Frontal cortex (tissue), 4 donors: ENCODE measurements around the gene SYNC. TPM values are rescaled to one million over a fixed set of nuclear protein-coding genes. Genes with fewer than 3 reads are reported as not detected.
"Not testable (repeated sequence)": the region's sequence is repeated elsewhere in the genome, so short reads cannot be mapped to it uniquely, and the experiment has no call there.

Experiments used
- DNase-seq, 2 donors: peaks; one replicate each; pipeline ENCODE4 v3.0.0; 2012; ENCODE audit warnings: low spot score in 2 of 2
- FAIRE-seq: peaks from 2 replicates; lab custom pipeline; 2012; peaks lifted over from hg19 to GRCh38; lab: Jason Lieb, UNC
- small RNA-seq: library from RNA; depleted of rRNA; stranded (forward); fragments of <200 nt; gene quantifications from one replicate; pipeline ENCODE3, GENCODE V24; 2014
- total RNA-seq: library from RNA; depleted of rRNA; stranded (reverse); fragments of >200 nt; gene quantifications from one replicate; pipeline ENCODE4 v1.2.3, GENCODE V29; 2014
- donor health status: control.
- donor health status: control.
- donor health status: control.

Gene SYNC
- total RNA-seq, 1 donor from 2014 or later: 3.7 TPM

GRCh38 chr1:32650248-32650751, 52.3 kb downstream of the SYNC start, which contains the start of gene ZBTB8OS:
TSS of gene ZBTB8OS (minus strand) at chr1:32650550. CDS start at chr1:32650529, 21 bp downstream.
- no peak for FAIRE-seq
- DNase-seq: peak; percentile 84 to 86

DNA sequence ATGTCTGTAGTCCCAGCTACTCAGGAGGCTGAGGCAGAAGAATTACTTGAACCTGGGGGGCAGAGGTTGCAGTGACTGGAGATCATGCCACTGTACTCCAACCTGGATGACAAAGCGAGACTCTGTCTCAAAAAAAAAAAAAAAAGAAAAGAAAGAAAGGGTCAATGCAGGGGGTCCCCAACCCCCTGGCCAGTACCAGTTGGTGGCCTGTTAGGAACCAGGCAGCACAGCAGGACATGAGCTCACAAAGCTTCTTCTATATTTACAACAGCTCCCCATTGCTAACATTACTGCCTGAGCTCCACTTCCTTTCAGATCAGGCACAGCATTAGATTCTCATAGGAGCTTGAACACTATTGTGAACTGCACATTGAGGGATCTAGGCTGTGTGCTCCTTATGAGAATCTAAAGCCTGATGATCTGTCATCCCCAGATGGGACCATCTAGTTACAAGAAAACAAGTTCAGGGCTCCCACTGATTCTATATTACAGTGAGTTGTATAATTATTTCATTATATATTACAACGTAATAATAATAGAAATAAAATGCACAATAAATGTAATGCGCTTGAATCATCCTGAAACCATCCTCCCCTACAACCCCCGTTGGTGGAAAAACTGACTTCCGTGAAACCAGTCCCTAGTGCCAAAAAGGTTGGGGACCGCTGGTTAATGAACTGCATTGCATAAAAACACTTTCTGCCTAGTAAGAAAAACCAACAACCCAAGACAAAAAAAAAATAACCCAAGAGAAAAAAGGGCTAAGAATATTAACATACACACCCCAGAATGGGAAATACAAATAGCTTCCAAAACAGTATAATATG, 55.0 kb downstream of the SYNC start:
- FAIRE-seq (no peak), DNase-seq (no peak)

DNA sequence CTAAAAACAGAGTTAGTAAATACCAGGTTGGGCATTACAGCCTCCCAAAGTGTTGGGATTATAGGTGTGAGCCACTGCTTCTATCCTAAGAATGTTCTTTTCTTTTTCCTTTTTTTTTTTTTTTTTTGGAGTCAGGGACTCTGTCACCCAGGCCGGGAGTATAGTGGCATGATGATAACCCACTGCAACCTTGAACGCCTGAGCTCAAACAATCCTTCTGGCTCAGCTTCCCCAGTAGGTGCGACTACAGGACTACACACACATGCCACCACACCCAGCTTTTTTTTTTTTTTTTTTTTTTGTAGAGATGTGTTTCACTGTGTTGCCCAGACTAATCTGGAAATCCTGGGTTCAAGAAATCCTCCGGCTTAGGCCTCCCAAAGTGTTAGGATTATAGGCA, 58.1 kb downstream of the SYNC start:
- DNase-seq (no peak), FAIRE-seq (no peak)

DNA sequence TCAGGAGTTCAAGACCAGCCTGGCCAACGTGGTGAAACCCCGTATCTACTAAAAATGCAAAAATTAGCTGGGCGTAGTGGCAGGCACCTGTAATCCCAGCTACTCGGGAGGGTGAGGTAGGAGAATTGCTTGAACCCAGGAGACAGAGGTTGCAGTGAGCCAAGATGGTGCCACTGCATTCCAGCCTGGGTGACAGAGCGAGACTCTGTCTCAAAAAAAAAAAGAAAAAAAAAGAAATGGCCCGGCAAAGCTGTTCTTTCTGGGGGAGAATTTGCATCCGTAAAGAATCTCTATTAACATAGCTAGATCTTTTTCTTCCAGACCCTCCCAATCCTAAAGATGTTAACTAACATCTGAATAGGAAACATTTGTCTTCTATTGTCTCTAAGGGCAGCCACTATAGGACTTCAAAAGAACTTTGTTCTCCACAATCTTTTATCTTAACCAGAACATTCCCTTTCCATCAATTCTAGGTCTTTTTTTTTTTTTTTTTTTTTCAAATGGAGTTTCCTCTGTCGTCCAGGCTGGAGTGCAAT, 60.2 kb downstream of the SYNC start:
- FAIRE-seq, DNase-seq: not testable (repeated sequence)

- FAIRE-seq: no peak
- no peak for DNase-seq
Measured at GRCh38 chr1:32639489-32640075, 63.0 kb downstream of the SYNC start.

DNA sequence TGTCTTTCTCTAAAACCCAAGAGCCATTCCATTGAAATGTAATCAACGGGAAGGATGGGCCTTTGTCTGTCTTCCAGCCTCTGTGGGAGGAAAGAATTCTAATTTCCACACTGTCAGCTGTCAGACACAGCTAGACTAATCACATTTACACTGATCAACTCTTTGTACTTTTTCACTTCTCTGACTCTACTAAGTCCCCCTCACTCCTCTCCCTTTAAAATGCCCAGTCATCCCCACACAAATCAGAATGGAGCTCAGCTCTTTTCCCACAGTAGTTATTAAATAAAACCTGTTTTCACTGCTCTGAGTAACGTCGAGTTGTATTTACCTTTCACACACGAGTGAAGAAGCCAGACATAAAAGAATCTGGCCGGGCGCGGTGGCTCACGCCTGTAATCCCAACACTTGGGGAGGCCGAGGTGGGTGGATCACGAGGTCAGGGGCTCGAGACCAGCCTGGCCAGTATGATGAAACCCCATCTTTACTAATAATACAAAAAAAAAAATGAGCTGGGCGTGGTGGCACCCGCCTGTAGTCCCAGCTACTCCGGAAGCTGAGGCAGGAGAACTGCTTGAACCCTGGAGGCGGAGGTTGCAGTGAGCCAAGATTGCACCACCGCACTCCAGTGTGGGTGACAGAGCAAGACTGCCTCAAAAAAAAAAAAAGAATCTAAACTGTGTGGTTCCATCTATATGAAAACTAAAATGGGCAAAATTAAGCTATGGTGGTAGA, 65.5 kb downstream of the SYNC start:
- DNase-seq (no peak), FAIRE-seq (no peak)

- DNase-seq (no peak), FAIRE-seq (no peak)
Measured at GRCh38 chr1:32635508-32636277, 66.9 kb downstream of the SYNC start.

DNA sequence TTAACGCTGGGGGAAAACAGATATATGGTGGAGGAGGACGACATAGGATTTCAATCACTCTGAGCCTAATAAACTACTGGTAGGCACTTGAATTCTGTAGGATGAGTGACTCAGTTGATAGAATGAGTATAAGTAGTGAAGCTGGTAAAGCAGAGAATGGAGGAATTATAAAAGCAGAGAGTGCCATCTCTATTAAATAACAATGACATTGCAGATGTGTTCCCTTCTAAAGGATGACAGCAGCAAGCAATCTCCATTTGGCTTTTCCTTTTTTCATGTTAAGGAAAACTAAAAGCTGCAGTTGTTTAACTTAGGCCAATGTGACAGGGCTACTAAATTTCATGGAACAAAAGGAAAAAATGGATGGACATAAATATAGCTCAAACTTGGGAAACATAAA, 69.7 kb downstream of the SYNC start:
- FAIRE-seq: no peak

DNA sequence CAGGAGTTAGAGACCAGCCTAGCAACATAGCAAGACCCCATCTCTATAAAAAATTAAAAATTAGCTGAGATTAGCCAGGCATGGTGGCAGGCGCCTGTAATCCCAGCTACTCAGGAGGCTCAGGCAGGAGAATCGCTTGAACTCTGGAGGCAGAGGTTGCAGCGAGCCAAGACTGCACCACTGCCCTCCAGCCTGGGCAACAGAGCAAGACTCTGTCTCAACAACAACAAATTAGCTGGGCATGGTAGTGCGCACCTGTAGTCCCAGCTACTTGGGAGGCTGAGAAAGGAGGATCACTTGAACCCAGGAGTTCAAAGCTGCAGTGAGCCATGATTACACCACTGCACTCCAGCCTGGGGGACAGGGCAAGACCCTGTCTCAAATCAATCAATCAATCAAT, 72.4 kb downstream of the SYNC start:
- DNase-seq: not testable (repeated sequence)

More for the DNA sequence above, 69.7 kb downstream of the SYNC start:
- no peak for DNase-seq

More for the DNA sequence above, 72.4 kb downstream of the SYNC start:
- not testable (repeated sequence) for FAIRE-seq

Small RNA genes within 50 kb of the gene (small RNA-seq; reads per million reads assigned to genes)
- gene RF00019: not detected

Other genes with a start within 250 kb of the SYNC start
- gene ZBTB8B, start 237.7 kb downstream of the SYNC start, total RNA-seq: 15.9 TPM
- gene ZBTB8A, start 163.3 kb downstream of the SYNC start, total RNA-seq: 43.2 TPM
- gene ZBTB8OS, start 52.2 kb downstream of the SYNC start, total RNA-seq: 22.4 TPM
- gene RBBP4, start 51.6 kb downstream of the SYNC start, total RNA-seq: 191 TPM
- gene YARS1, start 114.6 kb upstream of the SYNC start, total RNA-seq: 42.4 TPM
- gene S100PBP, start 114.9 kb upstream of the SYNC start, total RNA-seq: 42.4 TPM
- gene FNDC5, start 168.1 kb upstream of the SYNC start, total RNA-seq: 15.5 TPM
- 21.6 TPM for gene HPCA, start 183.7 kb upstream of the SYNC start, total RNA-seq
- 2.0 TPM for gene TMEM54, start 198.6 kb upstream of the SYNC start, total RNA-seq